Measurements from ENCODE around the gene ADARB2.

Gene ADARB2

DNA sequence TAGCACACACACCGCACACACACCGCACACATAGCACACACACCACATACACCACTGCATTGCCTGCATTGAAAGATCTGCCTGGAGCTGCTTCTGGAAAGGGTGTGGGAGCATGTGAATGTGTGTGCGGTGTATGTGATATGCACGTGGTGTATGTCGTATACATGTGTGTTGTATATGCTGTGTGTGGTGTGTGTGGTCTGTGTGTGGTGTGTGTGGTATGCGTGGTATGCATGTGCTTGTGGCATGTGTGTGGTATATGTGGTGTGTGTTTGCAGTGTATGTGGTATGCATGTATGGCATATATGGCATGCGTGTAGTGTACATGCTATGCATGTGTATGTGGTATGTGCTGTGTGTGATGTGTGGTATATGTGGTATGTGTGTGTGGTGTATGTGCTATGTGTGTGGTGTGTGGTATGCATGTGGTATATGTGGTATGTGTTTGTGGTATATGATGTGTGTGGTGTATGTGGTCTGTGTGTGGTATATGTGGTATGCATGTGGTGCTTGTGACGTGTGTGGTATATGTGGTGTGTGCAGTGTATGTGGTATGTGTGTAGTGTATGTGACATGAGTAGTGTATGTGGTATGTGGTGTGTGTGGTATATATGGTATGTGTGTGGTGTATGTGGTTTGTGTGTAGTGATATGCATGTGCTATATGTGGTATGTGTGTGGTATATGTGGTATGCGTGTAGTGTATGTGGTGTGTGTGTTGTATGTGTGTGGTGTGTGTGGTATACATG is 505.0 kb downstream of the ADARB2 start:
- no peak overlapping the region for H3K27ac ChIP-seq
- no peaks in the 10 kb centered on the region for H3K36me3 ChIP-seq (ENCODE audit: insufficient read depth)
- H3K4me2 ChIP-seq, result no peak overlapping the region
- H2AFZ ChIP-seq (ENCODE audit: low read depth), result no peak overlapping the region
- no peak overlapping the region for H3K9ac ChIP-seq
- H4K20me1 ChIP-seq (ENCODE audit: insufficient read depth), result no peaks in the 10 kb centered on the region
- no peaks in the 10 kb centered on the region for H3K4me1 ChIP-seq (ENCODE audit: low read depth, poor library complexity, severe bottlenecking)
- TF ChIP-seq, protein P1, sequence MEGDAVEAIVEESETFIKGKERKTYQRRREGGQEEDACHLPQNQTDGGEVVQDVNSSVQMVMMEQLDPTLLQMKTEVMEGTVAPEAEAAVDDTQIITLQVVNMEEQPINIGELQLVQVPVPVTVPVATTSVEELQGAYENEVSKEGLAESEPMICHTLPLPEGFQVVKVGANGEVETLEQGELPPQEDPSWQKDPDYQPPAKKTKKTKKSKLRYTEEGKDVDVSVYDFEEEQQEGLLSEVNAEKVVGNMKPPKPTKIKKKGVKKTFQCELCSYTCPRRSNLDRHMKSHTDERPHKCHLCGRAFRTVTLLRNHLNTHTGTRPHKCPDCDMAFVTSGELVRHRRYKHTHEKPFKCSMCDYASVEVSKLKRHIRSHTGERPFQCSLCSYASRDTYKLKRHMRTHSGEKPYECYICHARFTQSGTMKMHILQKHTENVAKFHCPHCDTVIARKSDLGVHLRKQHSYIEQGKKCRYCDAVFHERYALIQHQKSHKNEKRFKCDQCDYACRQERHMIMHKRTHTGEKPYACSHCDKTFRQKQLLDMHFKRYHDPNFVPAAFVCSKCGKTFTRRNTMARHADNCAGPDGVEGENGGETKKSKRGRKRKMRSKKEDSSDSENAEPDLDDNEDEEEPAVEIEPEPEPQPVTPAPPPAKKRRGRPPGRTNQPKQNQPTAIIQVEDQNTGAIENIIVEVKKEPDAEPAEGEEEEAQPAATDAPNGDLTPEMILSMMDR (conservative IDR thresholded peaks at IDR 0.05; ENCODE audit: low read depth, low read length), result no peak
- no peaks in the 10 kb centered on the region for H3K27me3 ChIP-seq (ENCODE audit: insufficient read depth, low read depth)
- no peak overlapping the region for H3K4me3 ChIP-seq (IDR thresholded peaks at IDR 0.05; ENCODE audit: insufficient read depth, low read depth, low read length)
- H3K79me2 ChIP-seq (ENCODE audit: insufficient read depth, low read depth), result no peaks in the 10 kb centered on the region

DNA sequence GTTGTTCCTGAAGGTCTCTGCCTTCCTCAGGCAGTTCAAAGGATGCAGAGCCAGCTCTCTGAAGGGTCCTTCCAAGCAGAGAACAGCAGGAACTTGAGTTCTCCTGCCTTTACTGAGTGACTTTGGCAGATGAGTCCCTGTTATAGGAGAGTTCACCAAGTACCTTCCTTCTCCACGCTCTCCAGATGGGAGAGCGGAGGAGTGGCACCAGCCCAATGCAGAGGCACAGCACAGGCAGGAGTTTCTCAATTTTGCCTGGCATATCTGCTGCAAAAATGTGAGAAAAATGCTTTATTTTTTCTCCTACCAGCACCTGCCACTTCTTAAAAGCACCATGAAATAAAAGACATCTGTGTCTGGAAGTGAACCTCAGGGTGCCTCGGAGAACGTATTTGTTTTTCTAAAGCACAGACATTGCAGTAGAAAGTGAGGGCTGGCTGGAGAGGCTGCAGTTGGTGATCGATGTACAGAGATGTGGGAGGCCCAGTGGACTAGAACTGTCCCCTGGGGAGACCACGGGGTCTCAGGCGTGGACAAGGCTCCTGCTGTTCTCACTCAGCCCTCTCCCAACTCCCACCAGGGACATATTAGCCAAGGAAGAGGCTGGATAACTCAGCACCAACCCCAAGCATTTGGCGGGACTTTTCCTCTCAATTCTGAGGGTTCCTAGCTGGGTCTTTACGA is 506.6 kb downstream of the ADARB2 start:
- Histone ChIP-seq H2AFZ (ENCODE audit: low read depth) (no peak overlapping the region), H3K27ac (no peak overlapping the region), H4K20me1 (ENCODE audit: insufficient read depth) (no peaks in the 10 kb centered on the region), H3K79me2 (ENCODE audit: insufficient read depth, low read depth) (no peaks in the 10 kb centered on the region), H3K27me3 (ENCODE audit: insufficient read depth, low read depth) (no peaks in the 10 kb centered on the region), H3K9ac (no peak overlapping the region), H3K4me2 (no peak overlapping the region), H3K36me3 (ENCODE audit: insufficient read depth) (no peaks in the 10 kb centered on the region), H3K4me3 (IDR thresholded peaks at IDR 0.05; ENCODE audit: insufficient read depth, low read depth, low read length) (no peak overlapping the region), H3K4me1 (ENCODE audit: low read depth, poor library complexity, severe bottlenecking) (no peaks in the 10 kb centered on the region)
- TF ChIP-seq, protein P1 (conservative IDR thresholded peaks at IDR 0.05; ENCODE audit: low read depth, low read length), result no peak

DNA sequence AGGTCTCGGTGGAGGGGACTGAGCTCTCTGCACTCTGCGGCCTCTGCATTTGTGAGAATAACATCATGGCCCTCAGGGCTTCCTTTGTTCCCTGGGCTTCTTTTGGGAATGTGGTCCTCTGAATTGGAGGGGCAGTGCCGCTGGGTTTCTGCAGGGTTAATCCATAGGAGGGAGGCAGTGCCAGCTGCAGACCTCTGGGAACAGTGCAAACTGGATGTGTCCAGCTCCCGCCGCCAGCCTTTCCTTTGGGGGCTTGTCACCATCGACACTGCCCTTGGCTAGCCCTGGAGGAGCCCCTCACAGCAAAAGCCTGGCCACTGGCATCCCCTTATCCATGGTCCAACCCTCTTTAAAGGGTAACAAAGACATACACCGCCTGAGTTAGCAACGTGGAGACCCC is 507.2 kb downstream of the ADARB2 start:
- no peak overlapping the region for H3K27ac ChIP-seq
- no peaks in the 10 kb centered on the region for H3K27me3 ChIP-seq (ENCODE audit: insufficient read depth, low read depth)
- H3K36me3 ChIP-seq (ENCODE audit: insufficient read depth), result no peaks in the 10 kb centered on the region
- TF ChIP-seq, protein P1 (conservative IDR thresholded peaks at IDR 0.05; ENCODE audit: low read depth, low read length), result no peak
- H4K20me1 ChIP-seq (ENCODE audit: insufficient read depth), result no peaks in the 10 kb centered on the region
- H3K9ac ChIP-seq, result no peak overlapping the region
- no peaks in the 10 kb centered on the region for H3K79me2 ChIP-seq (ENCODE audit: insufficient read depth, low read depth)
- H3K4me3 ChIP-seq (IDR thresholded peaks at IDR 0.05; ENCODE audit: insufficient read depth, low read depth, low read length), result no peak overlapping the region
- no peak overlapping the region for H2AFZ ChIP-seq (ENCODE audit: low read depth)
- H3K4me2 ChIP-seq, result no peak overlapping the region
- no peaks in the 10 kb centered on the region for H3K4me1 ChIP-seq (ENCODE audit: low read depth, poor library complexity, severe bottlenecking)

DNA sequence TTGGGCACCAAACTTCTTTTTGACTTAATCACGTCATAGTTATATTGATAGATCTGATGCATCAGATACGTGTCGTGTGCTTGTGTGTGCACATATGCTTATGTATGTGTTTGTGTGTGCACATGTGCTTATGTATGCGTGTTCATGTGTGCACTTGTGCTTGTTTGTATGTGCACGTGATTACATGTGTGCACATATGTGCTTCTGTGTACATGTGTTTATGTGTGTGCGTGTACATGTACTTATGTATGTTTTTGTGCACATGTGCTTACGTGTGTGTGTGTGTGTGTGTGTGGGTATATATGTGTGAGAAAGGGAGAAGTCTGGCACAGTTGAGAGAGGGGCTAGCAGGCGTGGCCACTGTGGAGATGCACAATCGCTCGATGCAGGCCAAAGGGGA is 507.8 kb downstream of the ADARB2 start:
- Histone ChIP-seq H3K4me3 (IDR thresholded peaks at IDR 0.05; ENCODE audit: insufficient read depth, low read depth, low read length) (no peak overlapping the region), H3K36me3 (ENCODE audit: insufficient read depth) (no peaks in the 10 kb centered on the region), H3K27ac (no peak overlapping the region), H3K4me2 (no peak overlapping the region), H3K9ac (no peak overlapping the region), H3K79me2 (ENCODE audit: insufficient read depth, low read depth) (no peaks in the 10 kb centered on the region), H2AFZ (ENCODE audit: low read depth) (no peak overlapping the region), H3K4me1 (ENCODE audit: low read depth, poor library complexity, severe bottlenecking) (no peaks in the 10 kb centered on the region), H4K20me1 (ENCODE audit: insufficient read depth) (no peaks in the 10 kb centered on the region), H3K27me3 (ENCODE audit: insufficient read depth, low read depth) (no peaks in the 10 kb centered on the region)
- TF ChIP-seq, protein P1 (conservative IDR thresholded peaks at IDR 0.05; ENCODE audit: low read depth, low read length), result no peak
